RCC 7860 (cell line): ENCODE measurements around the gene SMIM13.
A peak's percentile ranks its signal among the peaks of the same experiment; 100 is the strongest.

ENCODE experiments used
- DNase-seq: peaks from one replicate; pipeline ENCODE4 v3.0.0-alpha.2; 2015; ENCODE audit warnings: low spot score
- FAIRE-seq: peaks from 2 replicates; lab custom pipeline; 2012; peaks lifted over from hg19 to GRCh38; lab: Jason Lieb, UNC

Gene SMIM13

GRCh38 chr6:11093626-11094410 lies at the start of gene SMIM13:
TSS of gene SMIM13 (plus strand) at chr6:11093834. CDS start at chr6:11094314, 480 bp downstream.
- peak; percentile 37 for FAIRE-seq

GRCh38 chr6:11043961-11044711 lies 49.5 kb upstream of the SMIM13 start, which contains the start of gene ELOVL2:
TSS of gene ELOVL2 (minus strand) at chr6:11044305. CDS start at chr6:11044230, 75 bp downstream.
- DNase-seq (no peak), FAIRE-seq (no peak)

More at GRCh38 chr6:11093626-11094410, at the start of gene SMIM13:
- peak; percentile 93 for DNase-seq

GRCh38 chr6:11044712-11045167 lies 48.9 kb upstream of the SMIM13 start:
- FAIRE-seq (no peak), DNase-seq (no peak)

- peak; percentile 52 for DNase-seq
- no peak for FAIRE-seq
These were observed 42.9 kb upstream of the SMIM13 start for GRCh38 chr6:11050731-11051130.

GRCh38 chr6:11053307-11053706 lies 40.3 kb upstream of the SMIM13 start:
- DNase-seq (no peak), FAIRE-seq (no peak)

GRCh38 chr6:11054722-11055121 lies 38.9 kb upstream of the SMIM13 start:
- FAIRE-seq (no peak), DNase-seq (no peak)

GRCh38 chr6:11055127-11055627 lies 38.5 kb upstream of the SMIM13 start:
- no peak for DNase-seq
- FAIRE-seq = peak; percentile 28

GRCh38 chr6:11056871-11057270 lies 36.8 kb upstream of the SMIM13 start:
- FAIRE-seq (no peak), DNase-seq (no peak)

- FAIRE-seq = no peak
- no peak for DNase-seq
These were observed 35.2 kb upstream of the SMIM13 start for GRCh38 chr6:11058406-11058805.

- DNase-seq (no peak), FAIRE-seq (no peak)
These were observed 31.6 kb upstream of the SMIM13 start for GRCh38 chr6:11062083-11062482.

GRCh38 chr6:11062715-11063114 lies 30.9 kb upstream of the SMIM13 start:
- FAIRE-seq = no peak
- no peak for DNase-seq

GRCh38 chr6:11064836-11065235 lies 28.8 kb upstream of the SMIM13 start:
- DNase-seq (no peak), FAIRE-seq (no peak)

GRCh38 chr6:11065436-11066202 lies 28.0 kb upstream of the SMIM13 start:
- FAIRE-seq = no peak

GRCh38 chr6:11066505-11067347 lies 26.9 kb upstream of the SMIM13 start:
- DNase-seq (no peak), FAIRE-seq (no peak)

More at GRCh38 chr6:11065436-11066202, 28.0 kb upstream of the SMIM13 start:
- no peak for DNase-seq

GRCh38 chr6:11067348-11067747 lies 26.3 kb upstream of the SMIM13 start:
- FAIRE-seq (no peak), DNase-seq (no peak)

- FAIRE-seq (no peak), DNase-seq (no peak)
These were observed 23.9 kb upstream of the SMIM13 start for GRCh38 chr6:11069760-11070159.

GRCh38 chr6:11072101-11072500 lies 21.5 kb upstream of the SMIM13 start:
- FAIRE-seq = no peak
- DNase-seq = no peak

GRCh38 chr6:11076540-11076939 lies 17.1 kb upstream of the SMIM13 start:
- FAIRE-seq = no peak

GRCh38 chr6:11078266-11078665 lies 15.4 kb upstream of the SMIM13 start:
- FAIRE-seq (no peak), DNase-seq (no peak)

More at GRCh38 chr6:11076540-11076939, 17.1 kb upstream of the SMIM13 start:
- no peak for DNase-seq

GRCh38 chr6:11080296-11080695 lies 13.3 kb upstream of the SMIM13 start:
- DNase-seq = no peak
- no peak for FAIRE-seq
